DMS 273 treated with DMSO at 0.1 percent for 48 hours (cell line): ENCODE results near the gene DYNC1I1.

Source experiments
- DNase-seq: peaks from one replicate; lab custom pipeline; 2025; lab: John Stamatoyannopoulos, UW

DYNC1I1 gene

DNA sequence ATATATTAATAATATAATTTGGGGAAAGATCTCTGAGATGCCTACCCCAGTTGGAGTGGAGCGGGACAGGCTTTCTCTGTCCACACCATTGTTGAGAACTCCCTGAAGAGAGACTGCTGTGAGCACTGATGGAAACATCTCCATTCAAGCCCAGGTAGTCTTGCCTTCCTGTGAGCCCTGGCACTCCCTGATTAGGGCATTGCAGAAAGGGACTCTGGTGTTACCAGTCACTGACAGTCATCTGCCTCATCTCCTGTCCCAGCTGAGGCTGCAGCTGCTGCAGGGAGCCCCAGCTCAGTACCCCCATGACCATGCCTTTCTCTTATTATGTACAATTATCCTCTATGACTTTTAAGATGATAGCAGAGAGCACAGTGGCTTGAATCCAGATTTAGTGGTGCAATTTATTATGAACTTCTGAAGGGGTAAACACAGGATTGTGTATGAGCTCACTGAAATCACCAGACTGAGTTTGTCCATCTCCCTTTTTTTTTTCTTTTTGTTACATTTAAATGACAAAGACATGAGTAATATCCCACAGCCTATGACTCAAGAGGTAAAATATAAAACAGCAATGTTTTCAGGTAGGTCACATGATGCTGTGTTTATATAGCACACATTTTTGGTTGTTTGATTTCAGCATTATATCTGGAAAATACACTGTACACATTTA lies 312.7 kb downstream of the DYNC1I1 start:
- DNase-seq, result no peak

DNA sequence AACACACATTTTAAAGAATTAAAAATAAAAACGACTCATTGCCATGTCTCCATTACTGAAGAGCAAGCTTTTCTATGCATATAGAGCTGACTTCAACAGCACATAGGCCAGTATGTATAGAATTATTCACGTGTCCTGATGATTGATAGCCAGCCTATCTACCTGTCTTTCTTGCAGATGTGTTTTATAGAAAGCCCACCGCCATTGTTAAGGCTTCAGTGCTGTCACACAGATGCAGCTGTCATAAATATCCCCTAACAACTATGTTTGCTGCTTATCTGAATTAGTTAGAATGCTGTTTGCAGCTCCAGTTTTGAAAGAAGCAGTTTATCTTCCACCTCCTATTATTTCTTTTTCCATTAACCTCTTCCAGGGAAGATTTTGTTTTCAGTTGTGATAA lies 313.6 kb downstream of the DYNC1I1 start:
- no peak for DNase-seq

DNA sequence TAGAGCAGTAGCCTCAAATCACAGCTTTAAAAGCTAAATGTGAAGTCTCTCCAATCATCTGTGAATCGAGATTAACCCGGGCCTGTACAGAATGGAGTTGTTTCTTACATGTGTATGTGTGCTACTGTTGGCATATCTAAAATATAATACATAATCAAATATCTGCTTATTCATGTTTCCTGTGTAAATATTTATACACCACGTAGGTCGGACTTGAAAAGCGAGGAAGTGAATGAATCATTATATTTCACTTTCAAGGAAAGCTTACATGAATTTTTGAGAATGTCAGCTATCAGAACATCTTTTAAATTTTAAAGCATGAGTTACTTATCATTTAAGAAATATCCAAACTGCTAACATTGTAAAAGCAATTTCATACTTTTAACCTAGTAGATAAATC lies 316.2 kb downstream of the DYNC1I1 start:
- no peak for DNase-seq

GRCh38 chr7:96089511-96089910 lies 317.2 kb downstream of the DYNC1I1 start:
- no peak for DNase-seq

DNA sequence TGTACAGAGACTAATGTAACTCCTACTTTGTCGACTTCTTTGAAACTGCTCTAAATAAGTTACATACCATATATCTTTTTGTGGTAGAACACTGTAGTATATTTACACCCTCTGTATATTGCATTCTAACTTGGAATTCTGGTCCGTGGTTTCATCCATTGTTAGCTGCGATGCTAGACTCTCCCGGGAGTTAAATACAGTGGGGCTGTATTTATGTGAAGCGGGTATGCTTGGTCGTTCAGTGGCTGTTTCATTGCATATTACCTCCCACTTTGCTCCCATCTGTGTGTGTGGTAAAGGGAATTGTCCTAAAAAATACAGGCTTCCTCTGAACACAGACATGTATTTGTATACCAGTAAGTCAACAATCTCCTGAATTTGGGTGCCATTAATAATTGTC lies 318.4 kb downstream of the DYNC1I1 start:
- no peak for DNase-seq

DNA sequence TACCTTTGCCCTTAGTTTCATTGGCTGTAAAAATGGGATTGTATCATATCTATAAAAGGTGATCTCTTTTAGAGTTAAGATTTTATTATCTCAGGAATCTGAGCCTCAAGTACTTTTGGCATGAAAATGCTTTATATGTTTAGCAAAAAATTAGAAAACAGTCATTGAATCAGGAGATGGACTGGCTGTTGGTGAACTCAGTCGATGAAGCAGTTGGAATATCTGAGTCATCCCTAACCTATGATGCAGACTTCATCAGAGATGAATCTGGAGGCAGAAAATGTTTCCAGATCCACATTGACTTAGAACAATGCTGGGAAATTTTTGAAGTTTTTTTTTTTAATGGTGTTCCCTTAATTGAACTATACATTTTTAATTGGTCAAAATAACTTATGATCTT lies 321.1 kb downstream of the DYNC1I1 start:
- DNase-seq, result no peak

DNA sequence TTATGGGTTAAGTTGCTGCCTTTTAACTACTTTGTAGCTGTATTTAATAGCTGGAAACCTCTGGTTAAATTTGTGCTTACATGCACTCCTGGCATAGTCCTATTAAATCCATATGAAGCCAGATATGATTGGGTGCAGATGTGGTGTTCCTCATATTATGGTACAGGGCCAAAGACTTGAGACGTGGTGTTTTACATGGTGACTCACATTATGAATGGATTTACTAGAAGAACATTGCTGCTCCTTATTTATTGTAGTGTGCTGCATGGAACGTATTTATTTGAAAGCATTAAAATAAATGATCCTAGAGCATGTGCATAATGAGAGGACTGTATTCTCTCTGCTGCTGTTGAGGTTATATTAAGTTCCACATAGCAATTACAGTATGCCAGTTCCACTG lies 325.5 kb downstream of the DYNC1I1 start:
- no peak for DNase-seq

DNA sequence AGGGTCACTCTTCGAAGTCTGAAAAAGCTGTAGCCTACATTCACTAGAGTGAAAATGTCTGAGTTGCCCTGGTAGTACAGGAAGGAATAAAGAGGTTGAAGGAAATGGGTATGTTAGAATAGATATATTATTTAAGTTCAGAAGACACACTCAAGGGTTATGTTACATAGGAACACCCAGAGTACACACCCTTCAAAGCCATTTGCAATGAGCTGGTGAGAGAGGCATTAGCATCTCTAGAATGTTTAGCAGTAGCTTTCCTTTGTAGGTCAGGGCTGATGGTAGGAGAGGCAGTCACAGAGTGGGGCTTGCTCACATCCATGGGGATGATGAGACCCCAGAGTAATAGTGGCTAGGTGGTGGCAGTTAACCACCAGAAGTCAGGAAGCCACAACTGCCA lies 328.4 kb downstream of the DYNC1I1 start:
- no peak for DNase-seq

DNA sequence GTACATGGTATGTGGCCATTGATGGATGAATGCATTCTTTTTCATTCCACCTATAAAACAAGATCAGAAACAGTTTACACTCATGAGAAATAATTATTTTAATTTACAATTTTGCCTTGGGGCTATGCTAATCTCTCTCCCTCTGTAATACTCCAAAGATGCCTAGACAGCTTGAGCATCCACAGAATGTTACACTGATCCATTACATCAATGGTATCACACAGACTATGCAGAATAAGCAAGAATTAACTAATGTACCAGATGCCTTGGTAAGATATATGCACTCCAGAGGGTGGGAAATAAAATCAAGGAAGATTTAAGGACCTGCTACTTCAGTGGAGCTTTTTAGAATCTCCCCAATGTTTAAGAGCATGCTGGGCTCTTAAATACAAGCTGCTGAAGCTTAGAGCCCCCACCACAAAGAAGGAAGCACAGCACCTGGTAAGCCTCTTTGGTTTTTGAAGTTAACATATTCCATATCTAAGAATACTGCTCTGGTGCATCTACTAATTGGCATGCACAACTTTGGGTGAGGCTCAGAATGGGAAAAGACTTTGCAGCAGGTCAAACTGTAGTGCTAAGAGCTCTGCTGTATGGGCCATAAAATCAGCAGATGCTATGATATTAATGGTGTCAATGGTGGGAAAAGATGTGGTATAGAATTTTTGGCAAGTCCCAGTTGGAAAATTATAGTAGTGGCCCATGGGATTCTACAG lies 329.9 kb downstream of the DYNC1I1 start:
- no peak for DNase-seq

- no peak for DNase-seq
Observed at GRCh38 chr7:96104984-96105383, 332.6 kb downstream of the DYNC1I1 start.

- DNase-seq, result no peak
Observed at GRCh38 chr7:96111405-96111804, 339.1 kb downstream of the DYNC1I1 start.

GRCh38 chr7:96114190-96114589 lies 341.8 kb downstream of the DYNC1I1 start:
- no peak for DNase-seq

GRCh38 chr7:96116173-96116572 lies 343.8 kb downstream of the DYNC1I1 start:
- DNase-seq, result no peak

DNA sequence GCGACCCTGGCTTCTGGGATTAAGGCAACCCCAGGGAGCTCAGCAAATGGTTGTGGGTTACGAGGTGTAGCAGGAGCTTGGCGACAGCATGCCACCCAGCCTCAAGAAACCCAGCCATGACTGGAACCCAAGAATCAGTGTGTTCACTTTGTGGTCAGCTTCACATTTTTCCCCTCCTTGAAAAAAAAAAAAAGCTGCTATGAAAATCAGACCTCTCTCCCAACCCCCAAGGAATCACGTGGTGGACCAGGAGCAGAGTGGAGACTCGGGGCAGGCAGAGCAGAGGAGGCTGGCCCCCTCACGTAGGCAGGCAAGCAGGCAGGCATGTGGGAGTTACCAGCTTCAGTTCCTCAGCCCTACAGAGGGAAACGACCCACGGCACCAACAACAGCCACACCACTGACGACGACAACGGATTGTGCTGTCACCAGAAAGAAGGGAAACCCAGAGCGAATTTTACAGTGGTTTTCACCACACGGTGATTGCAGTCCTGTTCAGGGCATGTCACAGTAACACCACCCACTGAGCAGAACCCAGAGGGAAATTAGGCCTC lies 346.2 kb downstream of the DYNC1I1 start:
- no peak for DNase-seq

DNA sequence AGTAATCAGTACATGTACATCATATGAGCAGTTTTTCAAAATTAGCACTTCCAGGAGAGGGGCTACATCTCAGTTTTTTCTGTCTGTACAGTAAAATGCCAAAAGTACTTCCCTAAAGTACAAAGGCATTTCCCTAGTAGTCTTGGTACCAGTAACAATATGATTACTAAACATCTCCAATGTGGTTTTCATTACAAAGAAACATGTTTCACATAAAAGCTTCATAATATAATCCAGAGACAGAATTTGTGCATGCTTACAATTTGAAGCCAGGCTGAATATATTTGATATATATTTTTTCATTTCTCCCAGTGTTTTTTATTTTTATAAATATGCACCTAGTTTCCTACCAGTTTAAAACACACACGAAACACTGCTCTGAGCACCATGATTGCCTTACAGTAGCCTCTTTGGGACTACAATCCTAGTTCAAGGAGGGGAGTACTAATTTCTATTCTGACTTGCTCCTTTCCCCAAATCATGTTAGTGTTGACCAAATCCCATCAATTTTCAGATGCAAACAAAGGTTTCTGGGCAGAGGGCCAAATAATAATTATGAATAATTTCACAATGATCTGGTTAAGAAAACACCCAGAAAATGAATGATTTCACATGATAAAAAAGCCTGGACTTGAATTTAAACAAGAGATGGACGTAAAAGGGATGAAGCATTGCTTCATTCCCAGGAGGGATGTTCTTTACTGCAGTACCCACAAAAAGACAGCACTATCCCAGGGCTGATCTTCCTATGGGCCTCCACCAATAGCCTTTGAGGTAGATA lies 348.3 kb downstream of the DYNC1I1 start:
- DNase-seq, result no peak

GRCh38 chr7:96121752-96122151 lies 349.4 kb downstream of the DYNC1I1 start:
- DNase-seq, result no peak

DNA sequence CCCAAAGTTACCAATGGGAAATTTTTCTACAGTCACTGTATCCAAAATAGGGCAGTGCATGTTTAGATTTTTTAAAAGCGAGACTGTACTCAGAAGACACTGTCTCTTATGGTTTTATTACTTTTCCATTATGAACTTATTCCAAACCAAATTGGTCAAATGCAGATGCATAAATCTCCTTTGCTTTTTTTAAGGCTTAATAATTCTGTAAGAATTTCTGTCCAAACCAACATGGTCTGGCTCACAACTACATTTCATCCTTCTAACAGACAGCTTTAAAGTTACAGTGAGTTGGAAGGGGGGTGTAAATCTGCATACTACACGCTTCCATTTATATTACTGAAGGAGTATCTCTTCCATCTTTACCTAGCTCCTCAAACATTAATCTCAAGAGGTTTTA lies 350.4 kb downstream of the DYNC1I1 start:
- DNase-seq, result no peak

DNA sequence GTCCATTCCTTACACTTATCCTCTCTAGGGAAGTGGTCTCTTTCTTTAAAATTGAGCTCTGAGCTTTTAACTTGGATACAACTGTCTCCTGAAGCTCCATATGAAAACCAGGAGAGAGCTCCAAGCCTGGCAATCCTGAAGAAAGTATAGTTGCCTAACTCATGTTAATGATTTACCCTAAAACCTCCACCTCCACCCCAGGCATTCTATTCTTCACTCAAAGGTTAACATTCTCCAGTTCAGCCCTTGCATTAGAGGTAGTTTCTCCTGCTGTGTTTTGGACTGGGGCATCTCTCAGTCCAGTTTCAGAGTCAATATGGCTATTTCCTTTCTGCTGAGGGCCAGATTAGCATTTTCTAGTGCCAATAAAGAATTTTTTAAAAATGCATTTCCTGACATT lies 354.0 kb downstream of the DYNC1I1 start:
- no peak for DNase-seq

DNA sequence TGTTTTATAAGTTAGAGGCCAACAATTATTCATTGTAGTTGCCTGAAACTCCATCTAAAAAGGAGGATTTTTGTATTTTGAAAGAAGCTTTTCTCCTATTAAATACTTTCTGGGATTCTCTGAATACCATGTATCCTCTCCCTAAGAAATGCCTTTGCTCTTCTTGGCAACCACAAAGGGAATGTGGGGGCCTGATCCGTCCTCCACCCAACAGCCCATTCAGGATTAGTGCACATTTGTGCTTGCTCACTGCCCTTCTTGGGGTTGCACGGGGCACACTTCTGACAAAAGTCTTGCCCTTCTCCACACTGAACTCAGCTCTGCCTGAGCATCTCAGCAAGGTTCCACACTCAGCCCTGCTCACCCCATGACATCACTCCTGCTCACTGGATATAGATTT lies 355.4 kb downstream of the DYNC1I1 start:
- DNase-seq, result no peak

- DNase-seq, result no peak
Observed at GRCh38 chr7:96131525-96131924, 359.2 kb downstream of the DYNC1I1 start.

- no peak for DNase-seq
Observed at GRCh38 chr7:96135241-96135640, 362.9 kb downstream of the DYNC1I1 start.

DNA sequence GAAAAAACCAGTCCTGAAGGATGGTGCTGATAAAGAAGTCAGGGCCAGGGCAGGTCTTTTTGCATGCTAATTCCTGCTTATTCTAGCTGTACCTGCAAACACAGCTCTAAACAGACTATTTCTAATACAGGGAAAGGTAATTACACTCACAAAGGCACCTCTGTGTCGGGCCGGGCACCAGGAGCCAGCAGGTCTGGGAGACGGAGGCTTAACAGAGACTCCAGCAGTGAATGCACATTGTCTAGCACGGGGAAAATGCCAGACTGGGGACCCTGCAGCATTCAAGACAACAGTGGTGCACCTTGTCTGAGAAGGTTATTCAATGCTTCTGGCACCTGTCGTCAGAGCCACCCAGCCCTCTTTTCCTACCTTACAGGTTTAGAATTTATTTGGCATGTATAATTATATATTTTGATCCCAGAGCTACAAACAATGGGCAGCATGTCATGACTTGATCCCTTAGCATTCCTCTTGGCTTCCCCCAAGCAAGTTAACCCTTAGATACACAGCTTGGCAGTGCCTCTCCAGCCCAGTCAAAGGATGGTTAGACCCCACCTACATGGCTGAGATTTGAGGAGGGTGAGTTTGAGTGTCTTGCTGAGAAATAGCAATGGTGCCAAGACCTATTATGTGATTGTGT lies 364.4 kb downstream of the DYNC1I1 start:
- DNase-seq, result no peak
